ENCODE measurements around the gene PLEKHA5.

PLEKHA5 gene

GRCh38 chr12:19220205-19220604, 90.7 kb downstream of the PLEKHA5 start:
- ATAC-seq, result no peak
- TF ChIP-seq RARB (CRISPR knock-in tag; IDR thresholded peaks at IDR 0.05), result 0 out of 2 replicates have a peak, but pooled peaks have one; percentile 55
- peak; percentile 95; the same call in 1 of the 2 replicates for TF ChIP-seq TOX (CRISPR knock-in tag; IDR thresholded peaks at IDR 0.05; ENCODE audit: borderline replicate concordance)
- peak; percentile 64 for TF ChIP-seq ISL1 (CRISPR knock-in tag; IDR thresholded peaks at IDR 0.05)
- peak; percentile 86 for TF ChIP-seq ZFP3 (CRISPR knock-in tag; IDR thresholded peaks at IDR 0.05)
- TF ChIP-seq GLIS3 (CRISPR knock-in tag; IDR thresholded peaks at IDR 0.05), result no peak
- 0 out of 2 replicates have a peak, but pooled peaks have one; percentile 62 for TF ChIP-seq PATZ1 (CRISPR knock-in tag; IDR thresholded peaks at IDR 0.05; ENCODE audit: borderline replicate concordance)
- no peak for TF ChIP-seq CSRNP3 (CRISPR knock-in tag; IDR thresholded peaks at IDR 0.05)
- TF ChIP-seq ZC3H10 (CRISPR knock-in tag; IDR thresholded peaks at IDR 0.05), result peak; percentile 95
- peak; percentile 63 for TF ChIP-seq CREB5 (CRISPR knock-in tag; IDR thresholded peaks at IDR 0.05; ENCODE audit: low read depth)

DNA sequence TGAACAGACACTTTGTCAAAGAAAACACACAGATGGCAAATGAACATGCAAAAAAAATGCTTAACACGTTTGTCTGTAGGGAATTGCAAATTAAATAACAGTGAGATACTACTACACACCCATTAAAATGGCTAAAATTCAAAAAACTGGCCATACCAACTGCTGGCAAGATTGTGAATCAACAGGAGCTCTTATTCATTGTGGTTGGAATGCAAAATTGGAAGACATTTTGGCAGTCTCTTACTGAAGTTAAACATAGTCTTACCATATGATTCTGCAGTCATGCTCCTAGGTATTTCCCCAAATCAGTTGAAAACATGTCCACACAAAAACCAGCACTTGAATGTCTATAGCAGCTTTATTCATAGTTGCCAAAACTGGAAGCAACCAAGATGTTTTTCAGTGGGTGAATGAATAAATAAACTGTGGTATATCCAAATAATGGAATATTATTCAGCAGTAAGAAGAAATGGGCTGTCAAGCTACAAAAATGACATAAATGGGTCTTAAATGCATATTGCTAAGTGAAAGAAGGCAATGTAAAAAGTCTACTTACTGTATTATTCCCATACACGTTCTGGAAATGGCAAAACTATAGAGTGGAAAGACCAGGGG, 91.4 kb downstream of the PLEKHA5 start:
- TF ChIP-seq PPARA (CRISPR knock-in tag; IDR thresholded peaks at IDR 0.05; ENCODE audit: borderline replicate concordance) (no peak), SNAI2 (CRISPR knock-in tag; IDR thresholded peaks at IDR 0.05) (no peak), ZNF8 (CRISPR knock-in tag; IDR thresholded peaks at IDR 0.05) (peak; percentile 91)
- ATAC-seq, result no peak

DNA sequence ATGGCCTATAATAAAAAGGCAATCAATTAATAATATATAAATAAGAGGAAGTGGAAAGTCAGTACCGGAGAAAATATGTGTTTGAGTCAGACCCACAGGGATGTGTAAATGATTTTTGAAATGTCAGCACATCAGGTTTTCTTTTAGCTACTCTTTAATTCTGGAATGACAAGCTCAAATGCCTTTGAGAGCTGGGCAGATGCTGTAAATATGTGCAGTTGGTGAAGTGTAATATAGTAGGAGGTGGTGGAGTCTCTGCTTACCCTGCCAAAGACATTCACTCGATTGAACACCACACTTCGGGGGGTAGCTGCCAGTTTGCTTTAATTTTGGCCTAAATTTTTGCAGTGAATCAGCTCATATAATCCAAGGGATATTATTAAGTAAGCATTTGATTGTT, 93.0 kb downstream of the PLEKHA5 start:
- peak; percentile 31 for ATAC-seq
- TF ChIP-seq SNAI2 (CRISPR knock-in tag; IDR thresholded peaks at IDR 0.05) (no peak), CREB5 (CRISPR knock-in tag; IDR thresholded peaks at IDR 0.05; ENCODE audit: low read depth) (no peak), ZFP30 (CRISPR knock-in tag; IDR thresholded peaks at IDR 0.05) (no peak), TOX (CRISPR knock-in tag; IDR thresholded peaks at IDR 0.05; ENCODE audit: borderline replicate concordance) (no peak), ARNTL (CRISPR knock-in tag; IDR thresholded peaks at IDR 0.05; ENCODE audit: borderline replicate concordance, low read depth) (no peak), ESRRG (CRISPR knock-in tag; IDR thresholded peaks at IDR 0.05) (no peak), TCF4 (CRISPR knock-in tag; IDR thresholded peaks at IDR 0.05; ENCODE audit: borderline replicate concordance) (no peak), ZNF70 (CRISPR knock-in tag; IDR thresholded peaks at IDR 0.05) (no peak), GLIS3 (CRISPR knock-in tag; IDR thresholded peaks at IDR 0.05) (no peak), OSR1 (CRISPR knock-in tag; IDR thresholded peaks at IDR 0.05) (no peak)
- TF ChIP-seq, protein P1, sequence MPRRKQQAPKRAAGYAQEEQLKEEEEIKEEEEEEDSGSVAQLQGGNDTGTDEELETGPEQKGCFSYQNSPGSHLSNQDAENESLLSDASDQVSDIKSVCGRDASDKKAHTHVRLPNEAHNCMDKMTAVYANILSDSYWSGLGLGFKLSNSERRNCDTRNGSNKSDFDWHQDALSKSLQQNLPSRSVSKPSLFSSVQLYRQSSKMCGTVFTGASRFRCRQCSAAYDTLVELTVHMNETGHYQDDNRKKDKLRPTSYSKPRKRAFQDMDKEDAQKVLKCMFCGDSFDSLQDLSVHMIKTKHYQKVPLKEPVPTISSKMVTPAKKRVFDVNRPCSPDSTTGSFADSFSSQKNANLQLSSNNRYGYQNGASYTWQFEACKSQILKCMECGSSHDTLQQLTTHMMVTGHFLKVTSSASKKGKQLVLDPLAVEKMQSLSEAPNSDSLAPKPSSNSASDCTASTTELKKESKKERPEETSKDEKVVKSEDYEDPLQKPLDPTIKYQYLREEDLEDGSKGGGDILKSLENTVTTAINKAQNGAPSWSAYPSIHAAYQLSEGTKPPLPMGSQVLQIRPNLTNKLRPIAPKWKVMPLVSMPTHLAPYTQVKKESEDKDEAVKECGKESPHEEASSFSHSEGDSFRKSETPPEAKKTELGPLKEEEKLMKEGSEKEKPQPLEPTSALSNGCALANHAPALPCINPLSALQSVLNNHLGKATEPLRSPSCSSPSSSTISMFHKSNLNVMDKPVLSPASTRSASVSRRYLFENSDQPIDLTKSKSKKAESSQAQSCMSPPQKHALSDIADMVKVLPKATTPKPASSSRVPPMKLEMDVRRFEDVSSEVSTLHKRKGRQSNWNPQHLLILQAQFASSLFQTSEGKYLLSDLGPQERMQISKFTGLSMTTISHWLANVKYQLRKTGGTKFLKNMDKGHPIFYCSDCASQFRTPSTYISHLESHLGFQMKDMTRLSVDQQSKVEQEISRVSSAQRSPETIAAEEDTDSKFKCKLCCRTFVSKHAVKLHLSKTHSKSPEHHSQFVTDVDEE (CRISPR knock-in tag; IDR thresholded peaks at IDR 0.05), result no peak

- TF ChIP-seq, protein P1 (CRISPR knock-in tag; IDR thresholded peaks at IDR 0.05), result no peak
- TF ChIP-seq ZFP30 (CRISPR knock-in tag; IDR thresholded peaks at IDR 0.05), result no peak
- no peak for TF ChIP-seq ISL1 (CRISPR knock-in tag; IDR thresholded peaks at IDR 0.05)
- TF ChIP-seq, protein P2, sequence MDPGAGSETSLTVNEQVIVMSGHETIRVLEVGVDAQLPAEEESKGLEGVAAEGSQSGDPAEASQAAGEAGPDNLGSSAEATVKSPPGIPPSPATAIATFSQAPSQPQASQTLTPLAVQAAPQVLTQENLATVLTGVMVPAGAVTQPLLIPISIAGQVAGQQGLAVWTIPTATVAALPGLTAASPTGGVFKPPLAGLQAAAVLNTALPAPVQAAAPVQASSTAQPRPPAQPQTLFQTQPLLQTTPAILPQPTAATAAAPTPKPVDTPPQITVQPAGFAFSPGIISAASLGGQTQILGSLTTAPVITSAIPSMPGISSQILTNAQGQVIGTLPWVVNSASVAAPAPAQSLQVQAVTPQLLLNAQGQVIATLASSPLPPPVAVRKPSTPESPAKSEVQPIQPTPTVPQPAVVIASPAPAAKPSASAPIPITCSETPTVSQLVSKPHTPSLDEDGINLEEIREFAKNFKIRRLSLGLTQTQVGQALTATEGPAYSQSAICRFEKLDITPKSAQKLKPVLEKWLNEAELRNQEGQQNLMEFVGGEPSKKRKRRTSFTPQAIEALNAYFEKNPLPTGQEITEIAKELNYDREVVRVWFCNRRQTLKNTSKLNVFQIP (CRISPR knock-in tag; IDR thresholded peaks at IDR 0.05; ENCODE audit: borderline replicate concordance, low read depth), result no peak
- TF ChIP-seq ESRRG (CRISPR knock-in tag; IDR thresholded peaks at IDR 0.05), result no peak
- no peak for TF ChIP-seq OSR1 (CRISPR knock-in tag; IDR thresholded peaks at IDR 0.05)
- ATAC-seq, result peak; percentile 74
Observed at GRCh38 chr12:19223018-19223417, 93.5 kb downstream of the PLEKHA5 start.

Data from SK-N-SH treated with all-trans-retinoic acid at 6 μM for 48 hours (cell line).